Natural killer cell (primary cell): ENCODE results near the gene PRRC2C. TPM values are rescaled to one million over a fixed set of nuclear protein-coding genes. Genes with fewer than 3 reads are reported as not detected.

Experiments used
- ATAC-seq, 3 donors: fragments of 150-1000 bp in 2 of 3; fragments of 200-7000 bp in 1 of 3; cut with Tn5 transposase; 1 replicate in 1 of 3; 2 replicates in 2 of 3; pipeline ENCODE4 v1.10.0; 2021; ENCODE audit warnings: mild to moderate bottlenecking in 2 of 3, moderate library complexity in 2 of 3
- DNase-seq, 2 donors: peaks; one replicate each; pipeline versions ENCODE4 v3.0.0 to v3.0.0-alpha.2; 2013 to 2021; ENCODE audit warnings: mixed read lengths in 1 of 2
- H3K27ac ChIP-seq: one replicate; pipeline ENCODE4 v1.5.1; 2013; ENCODE audit warnings: mild to moderate bottlenecking, low read length
- H3K27me3 ChIP-seq: one replicate; pipeline ENCODE4 v1.6.1; 2013; ENCODE audit warnings: low read length; ENCODE audit not compliant: control insufficient read depth, insufficient read depth
- H3K36me3 ChIP-seq: one replicate; pipeline ENCODE4 v1.6.1; 2013; ENCODE audit warnings: low read length; ENCODE audit not compliant: control insufficient read depth, insufficient read depth
- H3K4me1 ChIP-seq: one replicate; pipeline ENCODE4 v1.6.1; 2013; ENCODE audit warnings: low read length; ENCODE audit not compliant: control insufficient read depth, insufficient read depth
- H3K4me3 ChIP-seq: one replicate; pipeline ENCODE4 v1.5.1; 2013; ENCODE audit warnings: low read length
- H3K9me3 ChIP-seq: one replicate; pipeline ENCODE4 v1.6.1; 2013; ENCODE audit warnings: low read length; ENCODE audit not compliant: control insufficient read depth, insufficient read depth
- H3K27ac Mint-ChIP-seq, 2 donors: one replicate each; pipeline ENCODE4 v1.8.0; 2022; ENCODE audit warnings: mild to moderate bottlenecking in 2 of 2, mixed read lengths in 2 of 2, moderate library complexity in 1 of 2
- H3K27me3 Mint-ChIP-seq, 2 donors: one replicate each; pipeline ENCODE4 v1.8.0; 2022; ENCODE audit warnings: low read depth in 2 of 2, mixed read lengths in 2 of 2
- H3K36me3 Mint-ChIP-seq: one replicate; pipeline ENCODE4 v1.8.0; 2022; ENCODE audit warnings: mixed read lengths
- H3K4me1 Mint-ChIP-seq, 2 donors: one replicate each; pipeline ENCODE4 v1.8.0; 2022; ENCODE audit warnings: mixed read lengths in 2 of 2
- H3K4me3 Mint-ChIP-seq: one replicate; pipeline ENCODE4 v1.8.0; 2022; ENCODE audit warnings: mild to moderate bottlenecking, moderate library complexity, mixed read lengths
- H3K9me3 Mint-ChIP-seq, 2 donors: one replicate each; pipeline ENCODE4 v1.8.0; 2022; ENCODE audit warnings: mixed read lengths in 2 of 2
- CTCF ChIP-seq: fragments of 200-600 bp; IDR thresholded peaks from one replicate; pipeline ENCODE4 v1.8.0; 2022; ENCODE audit warnings: antibody characterized with exemption
- WGBS: methylation state at CpG from one replicate; pipeline ENCODE4 v1.1.7; 2013; ENCODE audit warnings: missing lambda C conversion rate; ENCODE audit not compliant: insufficient coverage; 5-methylcytosine and 5-hydroxymethylcytosine counted together
- intact Hi-C: fragments of 100-400 bp; cut with micrococcal nuclease; formaldehyde crosslinking; loops from one replicate; pipeline ENCODE4 v1.14.2; 2022
- total RNA-seq, 4 donors: library from RNA; stranded (reverse); fragments of 120-200 nt in 1 of 4; gene quantifications; one replicate each; pipeline versions ENCODE4 v1.2.3 to v1.2.4, GENCODE V29; 2013 to 2022

Gene PRRC2C
- total RNA-seq, 3 donors from 2014 or later (not counting 1 experiment from before 2014, with no cell fraction given), result 330 to 355 (median 353) TPM

DNA sequence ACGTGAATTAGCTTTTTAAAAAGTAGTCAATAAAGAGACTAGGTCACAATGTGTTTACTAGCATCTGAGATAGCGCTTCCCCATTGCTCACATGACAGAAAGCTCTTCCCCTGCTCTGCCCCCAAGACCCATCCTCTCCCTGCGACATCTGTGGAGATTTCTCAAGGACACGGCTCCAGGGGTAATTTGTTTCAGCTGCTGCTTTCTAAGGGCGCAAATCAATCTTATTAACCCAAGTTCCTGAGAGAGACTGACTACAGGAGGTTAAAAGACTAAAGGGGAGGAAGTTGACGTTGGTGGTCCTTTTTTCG is 136.8 kb downstream of the PRRC2C start, which contains the start of gene MYOCOS:
Gene MYOCOS (plus strand): TSS at position 92 of the 311 bp plus-strand sequence. CDS start 1,641 bp downstream, outside the sequence.
- H3K4me3 ChIP-seq, result no peak within 1 kb of the TSS
- no peak within 1 kb of the TSS for H3K27ac Mint-ChIP-seq
- H3K27me3 ChIP-seq, result no peaks in the 10 kb centered on the region
- no peak for ATAC-seq
- WGBS, result 79% methylated on average over 6 of the region's 7 CpGs
- H3K9me3 Mint-ChIP-seq, result no peaks in the 10 kb centered on the region
- H3K9me3 ChIP-seq, result no peaks in the 10 kb centered on the region
- no peaks in the 10 kb centered on the region for H3K36me3 Mint-ChIP-seq
- no peaks in the 10 kb centered on the region for H3K36me3 ChIP-seq
- no peak for DNase-seq
- intact Hi-C loops, result no loop called here
- H3K4me1 Mint-ChIP-seq, result no peaks in the 10 kb centered on the region
- no peaks in the 10 kb centered on the region for H3K4me1 ChIP-seq
- peaks cover 7 to 9% of the 10 kb centered on the region in 2 donors for H3K27me3 Mint-ChIP-seq
- no peak for TF ChIP-seq CTCF
- no peak within 1 kb of the TSS for H3K27ac ChIP-seq
- H3K4me3 Mint-ChIP-seq, result no peak within 1 kb of the TSS

- Mint-ChIP-seq H3K4me1 (no peaks in the 10 kb centered on the region), H3K4me3 (no peak overlapping the region), H3K36me3 (no peaks in the 10 kb centered on the region), H3K27ac (no peak overlapping the region), H3K9me3 (no peaks in the 10 kb centered on the region), H3K27me3 (peaks cover 2 to 7% of the 10 kb centered on the region in 2 donors)
- intact Hi-C loops, result no loop called here
- no peaks in the 10 kb centered on the region for H3K4me1 ChIP-seq
- TF ChIP-seq CTCF, result no peak
- 85% methylated on average over 9 of the region's 9 CpGs for WGBS
- DNase-seq, result no peak
- H3K4me3 ChIP-seq, result no peak overlapping the region
- no peaks in the 10 kb centered on the region for H3K9me3 ChIP-seq
- no peak overlapping the region for H3K27ac ChIP-seq
- ATAC-seq, result no peak
- H3K36me3 ChIP-seq, result no peaks in the 10 kb centered on the region
- no peaks in the 10 kb centered on the region for H3K27me3 ChIP-seq
Observed at GRCh38 chr1:171623651-171624331, 138.5 kb downstream of the PRRC2C start.

DNA sequence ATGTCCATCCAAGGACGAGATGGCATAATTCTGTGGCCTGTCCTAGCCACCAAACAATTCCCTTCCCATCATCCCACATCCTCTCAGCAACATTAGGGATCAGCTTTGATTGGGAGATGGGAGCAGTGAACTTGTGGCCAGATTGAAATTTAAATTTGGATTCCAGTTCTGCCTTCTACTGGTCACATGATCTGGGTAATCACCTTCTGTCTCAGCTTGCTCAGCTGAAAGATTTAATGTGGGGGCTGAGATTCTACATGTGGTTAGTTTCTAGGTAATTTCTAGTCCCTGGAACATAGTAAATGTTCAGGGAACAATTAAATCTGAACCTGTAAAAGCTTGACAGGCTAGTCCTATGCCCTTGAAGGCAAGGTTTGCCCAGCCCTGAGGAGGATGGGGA is 139.9 kb downstream of the PRRC2C start:
- Histone ChIP-seq H3K9me3 (no peaks in the 10 kb centered on the region), H3K27me3 (no peaks in the 10 kb centered on the region), H3K27ac (no peak overlapping the region), H3K36me3 (no peaks in the 10 kb centered on the region), H3K4me3 (no peak overlapping the region), H3K4me1 (no peaks in the 10 kb centered on the region)
- H3K4me3 Mint-ChIP-seq, result no peak overlapping the region
- DNase-seq (no peak), ATAC-seq (no peak)
- no peak for TF ChIP-seq CTCF
- intact Hi-C loops, result no loop called here
- no peaks in the 10 kb centered on the region for H3K36me3 Mint-ChIP-seq
- peaks cover 10 to 18% of the 10 kb centered on the region in 2 donors for H3K27me3 Mint-ChIP-seq
- no peak overlapping the region for H3K27ac Mint-ChIP-seq
- WGBS, result 100% methylated on average over 1 of the region's 1 CpG
- no peaks in the 10 kb centered on the region for H3K9me3 Mint-ChIP-seq
- H3K4me1 Mint-ChIP-seq, result no peaks in the 10 kb centered on the region

GRCh38 chr1:171627020-171627419 is 141.7 kb downstream of the PRRC2C start:
- peaks cover 17 to 29% of the 10 kb centered on the region in 2 donors for H3K27me3 Mint-ChIP-seq
- no peak overlapping the region for H3K27ac Mint-ChIP-seq
- no peak overlapping the region for H3K4me3 ChIP-seq
- no peaks in the 10 kb centered on the region for H3K4me1 Mint-ChIP-seq
- no peaks in the 10 kb centered on the region for H3K27me3 ChIP-seq
- TF ChIP-seq CTCF, result no peak
- no peaks in the 10 kb centered on the region for H3K4me1 ChIP-seq
- H3K9me3 ChIP-seq, result no peaks in the 10 kb centered on the region
- DNase-seq (no peak), ATAC-seq (no peak)
- intact Hi-C loops, result no loop called here
- H3K4me3 Mint-ChIP-seq, result no peak overlapping the region
- no peaks in the 10 kb centered on the region for H3K36me3 Mint-ChIP-seq
- H3K27ac ChIP-seq, result no peak overlapping the region
- H3K9me3 Mint-ChIP-seq, result no peaks in the 10 kb centered on the region
- WGBS, result 76% methylated on average over 5 of the region's 5 CpGs
- no peaks in the 10 kb centered on the region for H3K36me3 ChIP-seq
